Adipocyte (in vitro differentiated cells): Measurements from ENCODE around the gene C10orf90.

Experiments
- DNase-seq: peaks from one replicate; pipeline ENCODE4 v3.0.0-alpha.2; 2015; ENCODE audit warnings: low read depth
- H3K27me3 ChIP-seq: replicated peaks from 2 replicates; pipeline ENCODE4 v1.7.0; 2013; ENCODE audit warnings: mild to moderate bottlenecking, low read length, moderate library complexity; ENCODE audit not compliant: control insufficient read depth, insufficient read depth
- H3K36me3 ChIP-seq: 2 replicates; pipeline ENCODE4 v1.7.0; 2013; ENCODE audit warnings: low read length, mild to moderate bottlenecking, moderate library complexity; ENCODE audit not compliant: control insufficient read depth, insufficient read depth, severe bottlenecking
- H3K4me1 ChIP-seq: 2 replicates; pipeline ENCODE4 v1.7.0; 2013; ENCODE audit warnings: mild to moderate bottlenecking, low read length, moderate library complexity; ENCODE audit not compliant: control insufficient read depth, insufficient read depth
- H3K4me3 ChIP-seq: 2 replicates; pipeline ENCODE4 v1.7.0; 2013; ENCODE audit warnings: mild to moderate bottlenecking, low read length, moderate library complexity
- H3K9ac ChIP-seq: 2 replicates; pipeline ENCODE4 v1.7.0; 2013; ENCODE audit warnings: mild to moderate bottlenecking, low read length, moderate library complexity
- H3K9me3 ChIP-seq: 2 replicates; pipeline ENCODE4 v1.7.0; 2013; ENCODE audit warnings: mild to moderate bottlenecking, low read length, moderate library complexity; ENCODE audit not compliant: control insufficient read depth

The C10orf90 gene

GRCh38 chr10:126394948-126395347 lies 275.5 kb downstream of the C10orf90 start:
- Histone ChIP-seq H3K36me3 (no peaks in the 10 kb centered on the region), H3K9ac (no peak overlapping the region), H3K9me3 (no peaks in the 10 kb centered on the region), H3K4me3 (no peak overlapping the region), H3K4me1 (peaks cover 47% of the 10 kb centered on the region), H3K27me3 (no peaks in the 10 kb centered on the region)
- DNase-seq, result no peak

- Histone ChIP-seq H3K4me3 (no peak overlapping the region), H3K9me3 (no peaks in the 10 kb centered on the region), H3K9ac (no peak overlapping the region), H3K4me1 (peaks cover 42% of the 10 kb centered on the region), H3K27me3 (no peaks in the 10 kb centered on the region), H3K36me3 (no peaks in the 10 kb centered on the region)
- DNase-seq, result no peak
These were observed 277.4 kb downstream of the C10orf90 start for GRCh38 chr10:126393076-126393475.

GRCh38 chr10:126392469-126392868 lies 278.0 kb downstream of the C10orf90 start:
- H3K27me3 ChIP-seq, result no peaks in the 10 kb centered on the region
- H3K36me3 ChIP-seq, result no peaks in the 10 kb centered on the region
- peaks cover 36% of the 10 kb centered on the region for H3K4me1 ChIP-seq
- H3K9ac ChIP-seq, result peak overlapping the region; percentile 78
- no peak for DNase-seq
- H3K4me3 ChIP-seq, result no peak overlapping the region
- H3K9me3 ChIP-seq, result no peaks in the 10 kb centered on the region

GRCh38 chr10:126392068-126392467 lies 278.4 kb downstream of the C10orf90 start:
- Histone ChIP-seq H3K4me1 (peaks cover 32% of the 10 kb centered on the region), H3K9ac (peak overlapping the region; percentile 78)

GRCh38 chr10:126391192-126391885 lies 279.2 kb downstream of the C10orf90 start:
- Histone ChIP-seq H3K9ac (peak overlapping the region; percentile 78), H3K4me1 (peaks cover 33% of the 10 kb centered on the region), H3K4me3 (peak overlapping the region; percentile 41), H3K9me3 (no peaks in the 10 kb centered on the region), H3K36me3 (no peaks in the 10 kb centered on the region), H3K27me3 (no peaks in the 10 kb centered on the region)
- DNase-seq, result no peak

More at GRCh38 chr10:126392068-126392467, 278.4 kb downstream of the C10orf90 start:
- no peak for DNase-seq
- Histone ChIP-seq H3K36me3 (no peaks in the 10 kb centered on the region), H3K9me3 (no peaks in the 10 kb centered on the region), H3K4me3 (peak overlapping the region; percentile 35), H3K27me3 (no peaks in the 10 kb centered on the region)

- Histone ChIP-seq H3K9me3 (no peaks in the 10 kb centered on the region), H3K4me3 (no peak overlapping the region), H3K27me3 (no peaks in the 10 kb centered on the region), H3K9ac (peak overlapping the region; percentile 78), H3K4me1 (peaks cover 43% of the 10 kb centered on the region), H3K36me3 (no peaks in the 10 kb centered on the region)
- no peak for DNase-seq
These were observed 280.2 kb downstream of the C10orf90 start for GRCh38 chr10:126390324-126390723.

GRCh38 chr10:126387931-126388911 lies 282.3 kb downstream of the C10orf90 start, which contains the start of gene ADAM12:
ADAM12 (minus strand) TSS chr10:126388477; CDS start chr10:126388145, 332 bp downstream.
- Histone ChIP-seq H3K9me3 (no peaks in the 10 kb centered on the region), H3K36me3 (no peaks in the 10 kb centered on the region), H3K4me3 (peak within 1 kb of the TSS; percentile 90), H3K27me3 (no peaks in the 10 kb centered on the region), H3K9ac (peak within 1 kb of the TSS; percentile 89), H3K4me1 (peaks cover 55% of the 10 kb centered on the region)
- peak; percentile 82 for DNase-seq

- peak; percentile 94 for DNase-seq
- peak overlapping the region; percentile 90 for H3K4me3 ChIP-seq
These were observed 283.2 kb downstream of the C10orf90 start for GRCh38 chr10:126387041-126387921.

GRCh38 chr10:126384269-126384873 lies 286.1 kb downstream of the C10orf90 start:
- Histone ChIP-seq H3K9me3 (no peaks in the 10 kb centered on the region), H3K36me3 (peaks cover 16% of the 10 kb centered on the region), H3K27me3 (no peaks in the 10 kb centered on the region), H3K9ac (no peak overlapping the region), H3K4me1 (peaks cover 27% of the 10 kb centered on the region), H3K4me3 (peak overlapping the region; percentile 90)
- peak; percentile 44 for DNase-seq

More at GRCh38 chr10:126387041-126387921, 283.2 kb downstream of the C10orf90 start:
- Histone ChIP-seq H3K27me3 (no peaks in the 10 kb centered on the region), H3K4me1 (peaks cover 55% of the 10 kb centered on the region), H3K9me3 (no peaks in the 10 kb centered on the region), H3K9ac (peak overlapping the region; percentile 89), H3K36me3 (peaks cover 2% of the 10 kb centered on the region)

- no peak overlapping the region for H3K9ac ChIP-seq
- no peaks in the 10 kb centered on the region for H3K9me3 ChIP-seq
- H3K36me3 ChIP-seq, result peaks cover 21% of the 10 kb centered on the region
- no peak overlapping the region for H3K4me3 ChIP-seq
- no peaks in the 10 kb centered on the region for H3K27me3 ChIP-seq
- DNase-seq, result no peak
- peaks cover 19% of the 10 kb centered on the region for H3K4me1 ChIP-seq
These were observed 290.0 kb downstream of the C10orf90 start for GRCh38 chr10:126380352-126381076.
